HG03354 (cell line): ENCODE results near the gene KAZN.

Source experiments
- ATAC-seq: cut with Tn5 transposase; IDR thresholded peaks from one replicate; pipeline ENCODE4 v1.9.1; 2021; ENCODE audit warnings: mild to moderate bottlenecking; ENCODE audit not compliant: unreplicated experiment, poor library complexity, severe bottlenecking

The KAZN gene

DNA sequence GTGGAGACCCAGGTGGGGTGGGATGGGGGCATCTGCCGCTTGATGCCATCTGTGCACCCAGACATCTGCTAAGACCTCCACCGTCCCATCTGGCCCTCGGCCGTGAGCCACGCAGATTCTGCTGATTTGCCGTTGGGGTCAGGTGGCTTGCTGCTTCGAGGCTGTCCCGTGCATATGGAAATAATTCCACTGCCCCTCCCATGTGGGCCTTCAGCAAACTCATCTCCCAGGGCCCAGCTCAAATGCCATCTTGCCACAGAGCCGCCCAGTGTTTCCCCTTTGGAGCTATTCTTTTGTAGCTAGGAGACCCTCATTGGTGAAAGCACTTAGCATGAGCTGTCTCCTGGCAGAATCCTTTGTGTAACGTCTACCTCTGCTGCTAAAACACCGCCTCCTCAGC is 99.8 kb downstream of the KAZN start:
- ATAC-seq = no peak

DNA sequence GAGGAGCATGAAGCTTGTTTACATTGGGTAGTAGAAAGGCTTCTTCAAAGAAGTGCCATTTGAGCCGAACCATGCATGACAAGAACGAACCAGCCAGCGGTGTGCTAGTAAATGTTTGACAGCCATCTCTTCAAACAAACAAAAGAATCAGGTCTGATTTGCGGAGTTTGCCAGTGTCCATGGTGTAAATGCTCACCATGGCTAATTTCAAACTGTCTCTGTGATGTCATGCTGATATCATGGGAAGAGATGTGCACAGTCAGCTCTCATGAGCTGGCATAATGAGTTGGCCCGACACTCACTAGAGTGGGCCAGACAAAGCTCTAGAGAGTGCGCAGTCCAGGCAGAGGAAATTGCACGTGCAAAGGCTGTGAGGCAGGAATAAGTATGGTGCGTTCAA is 101.1 kb downstream of the KAZN start:
- no peak for ATAC-seq

DNA sequence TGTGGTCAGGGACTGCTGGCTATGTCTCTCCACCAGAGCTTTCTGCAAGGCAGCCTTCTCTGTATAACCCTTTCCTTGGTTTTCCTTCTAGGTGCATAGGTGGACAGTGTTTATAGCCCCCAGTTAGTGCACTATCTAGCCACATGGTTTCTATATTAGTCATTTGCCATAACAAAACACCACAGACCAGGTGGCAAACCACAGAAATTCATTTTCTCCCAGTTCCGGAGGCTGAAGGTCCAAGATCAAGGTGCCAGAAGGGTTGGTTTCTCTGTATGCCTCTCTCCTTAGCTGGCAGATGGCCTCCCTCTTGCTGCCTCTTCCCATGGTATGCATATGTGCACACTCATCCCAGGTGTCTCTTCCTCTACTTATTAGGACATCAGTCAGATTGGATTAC is 106.4 kb downstream of the KAZN start:
- ATAC-seq = no peak

DNA sequence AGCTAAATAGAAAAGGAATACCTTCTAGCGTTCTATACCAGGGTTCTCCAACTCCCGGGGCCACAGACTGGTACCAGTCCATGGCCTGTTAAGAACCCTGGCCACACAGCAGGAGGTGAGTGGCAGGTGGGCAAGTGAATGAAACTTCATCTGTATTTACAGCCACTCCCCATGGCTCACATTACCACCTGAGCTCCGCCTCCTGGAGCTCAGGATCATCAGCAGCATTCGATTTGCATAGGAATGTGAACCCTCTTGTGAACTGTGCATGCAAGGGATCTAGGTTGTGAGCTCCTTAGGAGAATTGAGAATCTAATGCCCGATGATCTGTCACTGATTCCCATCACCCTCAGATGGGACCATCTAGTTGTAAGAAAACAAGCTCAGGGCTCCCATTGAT is 107.3 kb downstream of the KAZN start:
- no peak for ATAC-seq

DNA sequence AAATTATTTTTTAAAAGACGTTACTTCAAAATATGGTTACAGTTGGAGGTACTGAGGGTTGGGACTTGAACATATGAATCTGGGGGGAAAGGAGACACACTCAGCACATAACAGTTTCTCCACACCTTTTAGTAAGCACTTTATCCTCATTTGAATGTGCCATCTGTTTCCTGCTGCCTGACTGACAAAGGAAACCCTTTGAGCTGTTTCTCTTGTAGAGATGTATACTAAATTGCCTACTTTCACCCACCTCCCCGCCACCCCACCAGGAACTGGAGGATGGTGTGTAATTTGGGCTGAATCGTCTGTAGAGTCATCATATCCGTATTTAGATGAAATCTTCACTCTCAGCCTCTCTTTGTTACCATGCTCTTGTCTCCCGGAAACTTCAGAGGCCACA is 108.1 kb downstream of the KAZN start:
- ATAC-seq = no peak

DNA sequence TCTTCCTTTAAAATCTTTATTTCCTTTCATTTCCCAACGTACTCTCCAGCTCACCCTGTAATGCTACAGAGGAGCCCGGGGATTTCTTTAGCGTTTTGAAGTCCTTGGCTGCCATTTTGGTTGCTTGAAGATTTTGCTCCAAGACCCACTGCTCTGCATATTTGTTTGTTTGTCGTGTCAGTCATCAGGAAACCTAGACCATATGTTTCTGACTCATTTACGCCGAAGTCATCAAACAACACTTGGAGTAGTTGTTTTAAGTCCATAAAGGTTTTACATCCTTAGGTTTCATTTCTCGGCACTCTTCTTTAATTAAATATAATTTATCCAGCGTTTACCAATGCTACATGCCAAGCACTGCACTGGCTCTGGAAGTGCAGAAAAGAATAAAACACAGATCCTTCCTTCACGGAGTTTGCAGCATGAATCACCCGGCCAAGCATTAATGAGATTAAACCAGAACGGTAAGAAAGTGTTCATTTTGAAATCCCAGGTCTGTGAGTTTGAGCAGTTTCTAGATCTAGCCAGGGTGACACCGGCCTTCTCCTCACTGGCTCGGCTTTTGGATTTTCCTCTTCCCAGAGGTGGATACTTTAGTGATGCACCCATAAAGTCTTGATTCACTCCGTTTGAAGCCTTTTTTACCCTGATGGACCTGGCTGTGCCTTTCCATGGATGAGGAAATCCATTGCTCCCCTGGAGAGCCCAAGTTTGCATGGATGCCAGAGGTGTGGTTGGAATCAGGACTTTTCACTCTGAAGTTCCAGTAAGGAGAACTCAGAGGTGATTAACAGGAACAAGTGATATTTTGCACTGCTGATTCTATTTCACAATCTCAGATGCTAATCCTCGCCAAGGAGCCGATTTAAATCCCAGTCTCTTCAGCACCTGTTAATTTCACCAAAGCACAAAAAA is 109.3 kb downstream of the KAZN start:
- no peak for ATAC-seq

DNA sequence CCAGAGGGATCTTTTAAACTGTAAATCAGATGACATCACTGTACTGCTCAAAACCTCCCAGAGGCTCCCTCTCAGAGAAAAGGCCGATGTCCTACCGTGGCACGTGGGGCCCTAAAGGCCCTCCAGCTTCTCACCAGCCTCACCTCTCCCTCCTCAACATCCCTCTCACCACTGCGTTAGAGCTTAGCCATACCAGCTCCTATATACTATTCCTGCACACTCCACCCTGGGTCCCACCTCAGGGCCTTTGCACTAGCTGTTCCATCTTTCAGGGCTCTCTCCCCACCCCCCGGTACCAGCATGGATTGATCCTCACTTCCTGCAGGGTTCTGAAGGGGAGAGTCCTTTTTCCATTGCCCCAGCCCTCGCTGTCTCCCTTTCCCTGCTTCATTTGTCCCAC is 111.8 kb downstream of the KAZN start:
- ATAC-seq = no peak

DNA sequence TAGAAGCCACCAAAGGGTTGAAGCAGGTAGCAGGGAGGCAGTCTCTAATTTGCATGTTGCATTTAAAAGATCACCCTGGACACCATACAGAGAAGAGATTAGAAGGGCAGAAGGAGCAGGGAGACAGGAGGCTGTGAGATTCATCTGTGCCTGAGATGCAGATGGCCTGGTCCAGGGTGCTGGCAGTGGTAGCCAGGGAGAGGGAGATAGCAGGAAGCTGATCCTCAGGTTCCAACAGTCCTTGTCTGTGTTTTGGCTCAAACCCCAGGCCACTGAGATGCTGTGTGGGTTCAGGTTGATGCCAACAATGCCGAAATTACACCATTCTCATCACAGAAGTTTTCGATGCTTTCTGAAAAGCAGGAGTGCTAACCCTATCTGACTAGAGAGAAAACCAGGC is 113.7 kb downstream of the KAZN start:
- ATAC-seq = no peak

DNA sequence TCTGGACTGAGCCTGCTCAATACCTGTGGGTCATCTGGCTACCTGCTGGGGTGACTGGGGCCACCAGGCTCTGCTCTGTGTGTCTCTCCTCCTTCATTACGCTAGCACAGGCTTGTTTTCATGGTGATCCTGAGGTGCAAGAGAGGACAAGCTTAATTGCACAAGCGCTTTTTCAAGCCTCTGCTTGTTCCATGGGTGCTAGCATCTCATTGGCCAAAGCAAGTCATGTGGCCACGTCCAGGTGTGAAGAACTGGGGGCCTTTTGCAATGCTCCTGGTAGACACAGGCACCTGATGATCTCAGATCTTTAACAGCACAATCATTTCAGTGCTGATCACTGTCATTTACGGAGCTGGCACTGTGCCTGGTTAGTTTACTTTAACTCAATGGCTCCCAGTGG is 114.6 kb downstream of the KAZN start:
- no peak for ATAC-seq

DNA sequence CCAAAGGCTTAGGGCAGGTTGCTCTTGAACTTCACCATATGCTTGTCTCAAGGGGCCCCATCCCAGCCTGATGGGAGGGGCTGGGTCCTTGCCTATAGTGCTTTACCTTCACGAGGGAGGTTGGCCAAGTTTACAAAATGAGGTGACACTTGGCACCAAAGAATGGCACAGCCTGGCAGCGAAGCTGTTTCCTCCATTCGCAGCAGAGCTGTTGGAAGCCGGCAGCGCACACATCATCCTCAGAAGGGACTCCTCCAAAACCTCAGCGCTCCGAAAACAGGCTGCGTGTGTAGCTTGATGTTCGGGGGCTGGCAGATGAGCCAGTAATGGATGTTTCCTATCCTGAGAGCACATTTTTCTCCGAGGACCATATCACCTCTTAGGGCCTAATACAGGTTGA is 116.8 kb downstream of the KAZN start:
- ATAC-seq = no peak

DNA sequence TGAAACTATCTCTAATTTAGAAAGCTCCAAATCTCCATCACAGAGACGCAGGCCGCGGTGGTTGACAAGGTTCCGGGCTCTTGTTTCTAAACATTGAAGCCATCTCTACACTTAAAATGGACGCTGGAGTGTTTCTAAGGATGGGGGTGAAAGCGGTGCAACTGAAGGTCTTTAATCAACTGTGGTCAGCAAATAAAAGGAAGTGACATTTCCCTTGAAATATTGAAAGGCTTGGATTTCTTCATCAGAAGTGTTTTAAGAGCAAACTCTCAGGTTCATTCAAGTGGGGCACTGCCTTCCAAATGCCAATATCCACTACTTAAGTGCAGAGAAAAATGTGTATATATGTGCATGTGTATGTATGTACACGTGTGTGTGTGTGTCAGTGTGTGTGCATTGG is 117.3 kb downstream of the KAZN start:
- no peak for ATAC-seq

DNA sequence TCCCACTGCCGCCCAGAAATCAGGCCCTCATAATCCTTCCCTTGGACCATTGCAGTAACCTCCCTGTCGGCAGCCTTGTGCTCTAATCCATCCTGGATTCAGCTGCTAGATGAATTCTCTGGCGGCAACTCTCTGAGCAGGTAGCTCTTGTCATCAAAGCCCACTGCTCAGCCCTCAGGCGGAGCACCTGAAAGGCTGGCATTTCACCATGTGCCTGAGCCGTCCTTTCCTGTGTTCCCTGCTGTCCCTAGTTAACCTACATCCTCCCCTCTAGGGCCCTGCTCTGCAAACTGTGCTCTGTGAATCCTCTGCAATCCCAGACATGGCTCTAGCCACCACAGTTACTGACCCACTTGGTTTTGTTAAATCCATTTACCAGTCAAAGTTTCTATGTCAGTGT is 118.0 kb downstream of the KAZN start:
- ATAC-seq = no peak

DNA sequence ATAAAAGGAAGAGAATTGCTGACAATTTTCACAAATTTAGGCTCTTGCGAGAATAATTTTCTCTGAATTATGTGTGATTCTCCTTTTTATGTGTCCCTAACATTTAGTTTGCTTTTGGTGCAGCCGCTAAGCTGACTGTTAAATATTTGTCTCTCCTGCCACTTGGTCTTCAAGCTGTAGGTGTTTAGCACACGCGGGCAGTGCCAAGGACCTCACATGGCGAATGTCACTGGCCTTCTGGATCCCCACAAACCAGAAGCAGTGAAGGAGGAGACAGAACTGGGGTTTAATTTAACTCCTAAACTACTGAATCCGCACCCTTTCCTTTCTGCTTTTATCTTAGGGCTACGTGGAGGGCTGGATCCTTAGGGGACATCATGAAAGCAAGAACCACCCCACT is 120.0 kb downstream of the KAZN start:
- ATAC-seq = no peak

DNA sequence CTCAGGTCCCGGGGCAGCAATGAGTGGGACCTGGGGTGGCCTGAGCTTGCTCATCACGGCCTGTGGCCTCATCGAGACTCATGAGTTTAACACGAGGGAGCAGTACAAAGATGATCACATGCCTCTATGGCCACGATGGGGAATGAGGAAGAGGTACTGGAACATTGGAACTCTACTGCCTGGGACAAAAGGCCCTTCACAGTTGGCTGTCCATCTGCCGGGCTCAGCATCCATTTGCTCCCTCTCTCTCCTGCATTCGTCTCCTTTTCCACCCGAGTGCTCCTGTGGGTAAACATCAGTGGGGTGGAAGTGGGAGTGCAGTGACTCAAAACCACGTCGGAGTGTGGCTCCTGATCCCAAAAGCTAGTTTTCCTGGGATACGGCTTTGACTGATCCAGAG is 124.9 kb downstream of the KAZN start:
- ATAC-seq = no peak

DNA sequence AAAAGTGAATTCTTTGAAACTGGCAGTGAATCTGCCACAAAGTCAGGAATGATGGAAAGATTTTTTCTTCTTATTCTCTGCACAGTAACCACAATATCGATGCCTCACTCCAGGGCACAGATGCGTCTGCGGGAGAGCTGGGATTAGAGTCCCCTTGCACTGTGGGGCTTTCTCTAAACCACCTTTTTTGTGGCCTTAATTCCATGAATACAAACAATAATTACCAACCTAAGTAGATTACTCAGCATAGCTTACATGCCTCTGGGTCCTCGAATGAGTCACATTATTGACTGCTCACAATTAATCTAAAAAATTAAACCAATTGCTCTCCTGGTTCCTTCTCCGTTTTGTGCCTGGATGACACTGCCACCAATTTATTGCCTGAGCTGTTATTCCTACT is 125.8 kb downstream of the KAZN start:
- ATAC-seq = no peak

DNA sequence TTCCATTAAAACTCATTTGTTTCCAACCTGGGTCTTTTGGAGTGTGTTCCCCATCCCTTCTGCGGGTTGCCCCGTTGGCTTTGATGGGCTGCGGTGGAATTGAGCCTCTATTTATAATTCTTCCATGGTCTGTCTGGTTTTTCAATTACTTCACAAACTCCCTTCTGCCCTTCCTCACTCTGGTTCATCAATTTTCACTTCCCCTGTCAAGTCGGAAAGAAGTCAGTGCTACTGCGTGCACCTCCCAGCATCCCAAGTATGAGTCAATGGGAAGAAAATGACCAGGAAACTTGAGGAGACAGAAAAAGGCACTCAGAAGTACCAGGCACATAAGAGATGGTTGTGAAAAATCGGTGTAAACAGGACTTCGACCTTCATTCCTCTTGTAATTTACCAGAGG is 126.2 kb downstream of the KAZN start:
- ATAC-seq = no peak

DNA sequence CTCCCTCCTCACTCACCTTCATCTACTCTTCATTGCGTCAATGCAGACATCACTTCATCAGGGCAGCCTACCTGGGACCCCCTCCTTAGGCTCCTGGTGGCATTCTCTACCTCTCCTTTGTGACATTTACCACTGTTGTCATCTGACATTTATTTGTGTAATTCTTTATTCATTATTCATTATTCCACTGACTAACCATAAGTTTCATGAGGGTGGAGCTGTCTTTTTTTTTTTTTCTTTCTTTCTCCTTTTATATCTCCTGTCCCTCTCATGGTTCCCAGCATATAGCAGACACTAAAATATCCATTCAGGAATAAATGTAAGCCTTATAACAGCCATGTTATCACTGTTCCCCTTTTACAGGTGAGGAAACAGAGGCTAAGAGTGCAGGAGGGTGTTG is 126.8 kb downstream of the KAZN start:
- ATAC-seq = no peak

DNA sequence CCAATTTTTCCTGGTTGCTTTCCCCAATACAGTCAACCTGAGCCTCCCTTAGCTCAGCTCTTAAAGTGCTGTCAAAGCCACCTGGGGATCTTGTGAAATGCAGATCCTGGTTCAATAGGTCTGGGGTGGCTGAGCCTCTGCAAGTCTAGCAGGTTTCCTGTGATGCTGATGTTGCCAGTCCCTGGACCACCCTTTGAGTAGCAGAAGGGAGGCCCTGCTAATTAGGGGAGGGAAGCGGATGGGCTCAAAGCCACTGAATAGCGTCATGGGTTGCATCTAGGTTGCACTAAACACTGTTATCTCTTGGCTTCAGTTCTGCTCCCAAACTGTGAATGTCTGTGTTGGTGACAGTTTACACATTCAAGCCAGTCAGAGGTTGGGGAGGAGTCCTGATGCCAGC is 127.2 kb downstream of the KAZN start:
- ATAC-seq = no peak

DNA sequence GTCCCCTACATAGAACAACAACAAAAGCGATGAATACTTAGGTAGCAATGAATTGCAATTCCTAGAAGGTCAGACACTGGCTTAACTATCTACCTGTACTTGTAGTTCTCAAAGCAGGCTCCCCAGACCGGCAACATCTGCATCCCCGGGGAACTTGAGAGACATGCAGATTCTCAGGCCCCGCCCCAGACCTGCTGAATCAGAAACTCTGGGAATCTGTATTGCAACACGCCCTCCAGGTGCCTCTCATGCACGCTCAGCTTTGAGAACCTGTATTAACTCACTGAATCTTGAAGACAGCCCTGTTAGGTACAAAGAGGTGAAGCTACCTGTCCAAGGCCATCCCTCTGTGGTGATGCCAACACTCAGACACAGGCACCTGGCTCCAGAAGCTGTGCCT is 128.1 kb downstream of the KAZN start:
- ATAC-seq = no peak

DNA sequence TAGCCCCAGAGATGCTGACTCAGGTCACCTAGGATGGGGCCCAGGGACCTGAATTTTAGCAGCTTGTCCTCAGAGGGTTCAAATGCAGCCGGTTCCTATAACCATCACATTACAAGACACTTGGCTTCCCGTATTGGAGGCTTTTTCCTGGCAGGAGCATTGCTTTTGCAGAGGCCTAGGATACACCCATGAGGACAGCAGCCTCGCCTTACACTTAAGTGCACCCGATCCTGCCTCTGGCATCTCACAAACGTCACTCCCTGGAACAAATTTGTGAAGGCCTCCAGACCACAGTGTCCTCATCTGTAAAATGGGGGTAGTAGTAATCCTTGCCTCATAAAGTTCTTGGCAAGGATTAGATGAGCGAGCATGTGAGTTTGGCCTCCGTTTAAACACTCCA is 130.0 kb downstream of the KAZN start:
- no peak for ATAC-seq

DNA sequence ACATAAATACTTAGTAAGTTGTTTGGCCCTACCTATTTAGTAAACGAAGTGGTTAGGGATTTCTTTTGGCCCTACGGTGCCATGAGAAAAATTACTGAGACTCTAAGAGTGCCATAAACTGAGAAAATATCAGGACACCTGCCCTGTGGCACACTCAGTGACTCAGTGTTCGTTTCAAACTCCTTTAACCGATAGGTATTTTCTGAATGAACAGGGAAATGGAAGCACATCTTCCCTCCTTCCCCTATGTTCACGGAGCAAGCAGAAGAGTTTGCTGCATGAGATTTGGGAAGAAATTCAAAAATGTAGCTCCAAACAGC is 134.2 kb downstream of the KAZN start:
- ATAC-seq = no peak
